GM23338 (cell line): Measurements from ENCODE around the gene NUP214.

ENCODE experiments used
- CREB1 ChIP-seq: fragments of 250-450 bp; sonication (Bioruptor Pico); IDR thresholded peaks from 2 replicates; pipeline ENCODE4 v1.5.0; 2020; ENCODE audit warnings: low read depth, mild to moderate bottlenecking, moderate library complexity
- CTCF ChIP-seq, 2 experiments: fragments of 200-600 bp in 1 of 2; sonication (generic) in 1 of 2; conservative IDR thresholded peaks; 2 replicates each; pipeline versions ENCODE4 v1.5.1 to v1.6.1; 2016 to 2017; ENCODE audit warnings: antibody characterized with exemption in 2 of 2, low read depth in 2 of 2, mild to moderate bottlenecking in 2 of 2, moderate library complexity in 1 of 2
- EZH2 ChIP-seq: fragments of 200-600 bp; sonication (generic); IDR thresholded peaks from one replicate; pipeline ENCODE4 v1.8.0; 2017; ENCODE audit warnings: antibody characterized with exemption, mild to moderate bottlenecking, low read depth; ENCODE audit not compliant: unreplicated experiment
- EZH2phosphoT487 ChIP-seq: fragments of 200-600 bp; sonication (generic); IDR thresholded peaks from one replicate; pipeline ENCODE4 v1.8.1; 2018; ENCODE audit warnings: antibody characterized with exemption; ENCODE audit not compliant: unreplicated experiment
- JUNB ChIP-seq: IDR thresholded peaks from one replicate; pipeline ENCODE4 v1.6.1; 2016; ENCODE audit warnings: antibody characterized with exemption; ENCODE audit not compliant: unreplicated experiment
- NANOG ChIP-seq: IDR thresholded peaks from 2 replicates; pipeline ENCODE4 v1.6.1; 2016; ENCODE audit warnings: antibody characterized with exemption, borderline replicate concordance
- POLR2AphosphoS5 ChIP-seq: IDR thresholded peaks from 2 replicates; pipeline ENCODE4 v1.6.1; 2016; ENCODE audit warnings: antibody characterized with exemption, low read depth
- REST ChIP-seq: IDR thresholded peaks from one replicate; pipeline ENCODE4 v1.6.1; 2018; ENCODE audit warnings: antibody characterized with exemption; ENCODE audit not compliant: unreplicated experiment
- STAT1 ChIP-seq: IDR thresholded peaks from one replicate; pipeline ENCODE4 v1.6.1; 2016; ENCODE audit warnings: antibody characterized with exemption; ENCODE audit not compliant: unreplicated experiment
- ZNF114 ChIP-seq: fragments of 250-450 bp; sonication (Bioruptor Pico); IDR thresholded peaks from 2 replicates; pipeline ENCODE4 v1.5.0; 2020; ENCODE audit warnings: mild to moderate bottlenecking, moderate library complexity
- ZNF331 ChIP-seq: fragments of 250-450 bp; sonication (Bioruptor Pico); IDR thresholded peaks from 2 replicates; pipeline ENCODE4 v1.5.0; 2020; ENCODE audit warnings: low read depth, mild to moderate bottlenecking, moderate library complexity
- TF ChIP-seq, protein P1 (sequence below): IDR thresholded peaks from 2 replicates; pipeline ENCODE4 v1.6.1; 2016; ENCODE audit warnings: antibody characterized with exemption

- TF ChIP-seq CTCF (conservative IDR thresholded peaks at IDR 0.05; ENCODE audit: low read depth in 2 of 2): no peak
- TF ChIP-seq REST: no peak
- TF ChIP-seq POLR2AphosphoS5: no peak
- no peak for TF ChIP-seq CREB1 (CRISPR knock-in tag)
- no peak for TF ChIP-seq EZH2phosphoT487
- no peak for TF ChIP-seq EZH2
- TF ChIP-seq, protein P1, sequence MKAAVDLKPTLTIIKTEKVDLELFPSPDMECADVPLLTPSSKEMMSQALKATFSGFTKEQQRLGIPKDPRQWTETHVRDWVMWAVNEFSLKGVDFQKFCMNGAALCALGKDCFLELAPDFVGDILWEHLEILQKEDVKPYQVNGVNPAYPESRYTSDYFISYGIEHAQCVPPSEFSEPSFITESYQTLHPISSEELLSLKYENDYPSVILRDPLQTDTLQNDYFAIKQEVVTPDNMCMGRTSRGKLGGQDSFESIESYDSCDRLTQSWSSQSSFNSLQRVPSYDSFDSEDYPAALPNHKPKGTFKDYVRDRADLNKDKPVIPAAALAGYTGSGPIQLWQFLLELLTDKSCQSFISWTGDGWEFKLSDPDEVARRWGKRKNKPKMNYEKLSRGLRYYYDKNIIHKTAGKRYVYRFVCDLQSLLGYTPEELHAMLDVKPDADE: no peak
- TF ChIP-seq NANOG: no peak
- TF ChIP-seq JUNB: no peak
- no peak for TF ChIP-seq ZNF114 (CRISPR knock-in tag)
- no peak for TF ChIP-seq ZNF331
- no peak for TF ChIP-seq STAT1
These were observed 130.4 kb downstream of the NUP214 start for GRCh38 chr9:131255676-131256197.
